CD4-positive, alpha-beta T cell treated with Interleukin-4 for 4 hours (primary cell): ENCODE results near the gene SYCP2.

Experiments
- DNase-seq: peaks from one replicate; pipeline ENCODE4 v3.0.0-alpha.2; 2020

Gene SYCP2

GRCh38 chr20:59820204-59821041 is 113.0 kb downstream of the SYCP2 start:
- no peak for DNase-seq

GRCh38 chr20:59819496-59820203 is 113.8 kb downstream of the SYCP2 start:
- DNase-seq: no peak

GRCh38 chr20:59818911-59819310 is 114.5 kb downstream of the SYCP2 start:
- DNase-seq: no peak

GRCh38 chr20:59817846-59818615 is 115.4 kb downstream of the SYCP2 start:
- DNase-seq: no peak

GRCh38 chr20:59817406-59817805 is 116.0 kb downstream of the SYCP2 start:
- no peak for DNase-seq

- no peak for DNase-seq
These were observed 117.2 kb downstream of the SYCP2 start for GRCh38 chr20:59816146-59816738.

- no peak for DNase-seq
These were observed 118.5 kb downstream of the SYCP2 start for GRCh38 chr20:59814840-59815340.

- DNase-seq: no peak
These were observed 119.2 kb downstream of the SYCP2 start for GRCh38 chr20:59813948-59814839.
